ENCODE measurements around the gene TMX4.
"Not testable (repeated sequence)": the region's sequence is repeated elsewhere in the genome, so short reads cannot be mapped to it uniquely, and the experiment has no call there.

Gene TMX4

GRCh38 chr20:7967199-7967844 lies 52.2 kb downstream of the TMX4 start:
- no peak for DNase-seq

GRCh38 chr20:7966176-7966575 lies 53.4 kb downstream of the TMX4 start:
- DNase-seq: no peak

- DNase-seq: no peak
Observed at GRCh38 chr20:7959484-7959883, 60.1 kb downstream of the TMX4 start.

- DNase-seq: not testable (repeated sequence)
Observed at GRCh38 chr20:7956561-7956960, 63.0 kb downstream of the TMX4 start.

GRCh38 chr20:7950387-7950786 lies 69.2 kb downstream of the TMX4 start:
- DNase-seq: no peak

- no peak for DNase-seq
Observed at GRCh38 chr20:7943891-7944290, 75.7 kb downstream of the TMX4 start.

GRCh38 chr20:7940341-7940740 lies 79.2 kb downstream of the TMX4 start, which contains the start of gene HAO1:
HAO1 (minus strand) TSS chr20:7940458; CDS start chr20:7940422, 36 bp downstream.
- no peak for DNase-seq

- DNase-seq: no peak
Observed at GRCh38 chr20:7939663-7940062, 79.9 kb downstream of the TMX4 start.

- no peak for DNase-seq
Observed at GRCh38 chr20:7938058-7938457, 81.5 kb downstream of the TMX4 start.

- DNase-seq: no peak
Observed at GRCh38 chr20:7937328-7937727, 82.2 kb downstream of the TMX4 start.

GRCh38 chr20:7935027-7935551 lies 84.5 kb downstream of the TMX4 start:
- DNase-seq: no peak

GRCh38 chr20:7933346-7933745 lies 86.2 kb downstream of the TMX4 start:
- DNase-seq: no peak

GRCh38 chr20:7930343-7930742 lies 89.2 kb downstream of the TMX4 start:
- no peak for DNase-seq
